GM21360 (cell line): ENCODE measurements around the gene CYP26B1.

Experiments used
- ATAC-seq: cut with Tn5 transposase; IDR thresholded peaks from one replicate; pipeline ENCODE4 v1.9.1; 2021; ENCODE audit warnings: mild to moderate bottlenecking, moderate library complexity; ENCODE audit not compliant: unreplicated experiment

Gene CYP26B1

DNA sequence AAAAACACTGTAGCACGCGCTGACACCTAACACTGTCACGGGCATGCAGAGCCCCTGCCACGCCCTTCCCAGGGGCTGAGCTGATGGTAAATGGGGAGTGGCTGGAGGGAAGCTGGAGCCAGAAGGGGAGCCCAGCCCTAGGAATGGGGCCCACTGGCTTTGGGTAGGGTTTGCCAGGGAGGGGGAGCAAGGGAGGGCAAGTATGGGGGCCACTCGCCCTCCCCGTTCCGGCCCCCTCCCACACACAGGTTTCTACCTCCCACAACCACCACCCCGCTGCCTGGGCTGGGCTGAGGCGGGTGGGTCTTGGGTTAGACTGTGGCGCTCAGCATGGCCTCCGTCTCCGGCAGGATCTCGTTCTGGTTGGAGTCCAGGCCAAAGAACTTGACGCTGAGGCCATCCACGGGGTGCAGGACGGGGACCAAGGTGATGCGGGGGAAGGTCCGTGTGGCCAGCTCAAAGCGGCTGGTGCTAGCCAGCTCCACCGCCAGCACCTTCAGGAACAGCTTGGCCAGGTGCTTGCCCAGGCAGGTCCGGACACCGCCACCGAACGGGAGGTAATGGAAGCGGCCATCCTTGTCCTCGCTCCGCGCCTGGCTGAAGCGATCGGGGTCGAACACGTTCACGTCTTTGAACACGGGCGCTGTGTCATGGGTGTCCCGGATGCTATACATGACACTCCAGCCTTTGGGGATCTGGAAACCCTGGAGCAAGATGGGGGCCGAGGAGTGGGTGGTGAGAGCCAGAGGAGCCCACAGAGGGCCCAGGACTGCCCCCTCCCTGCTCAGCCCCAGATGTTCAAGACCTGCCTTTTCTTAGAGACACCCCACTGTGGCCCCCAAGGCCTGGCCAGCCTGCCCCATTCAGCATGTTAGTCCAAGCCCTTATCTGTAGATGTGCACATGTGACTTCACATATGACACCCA is 15.5 kb downstream of the CYP26B1 start:
- no peak for ATAC-seq

DNA sequence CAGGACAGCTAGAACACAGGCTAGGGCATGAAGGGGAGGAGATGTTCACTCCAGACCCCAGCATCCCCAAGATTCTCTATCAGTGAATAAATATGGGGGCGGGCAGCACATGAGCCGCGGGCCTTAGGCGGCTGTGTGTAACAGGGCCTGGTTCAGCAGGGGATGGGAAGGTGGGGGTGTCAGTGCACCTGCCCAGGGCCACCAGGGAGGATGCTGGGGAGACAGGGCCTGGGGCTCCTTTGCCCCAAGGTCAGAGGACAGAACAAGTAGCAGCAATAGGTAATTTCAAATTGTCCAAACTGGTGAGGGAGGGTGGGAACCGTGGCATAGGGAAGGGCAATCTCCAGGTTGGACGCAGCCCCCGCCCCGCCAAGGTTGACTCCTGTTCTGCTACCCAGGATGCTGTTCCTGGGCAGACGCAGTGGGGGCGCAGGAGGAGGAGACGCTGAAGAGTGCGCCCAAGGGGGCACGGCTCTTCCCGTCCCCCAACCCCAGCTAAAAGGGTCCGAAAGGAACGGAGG is 16.2 kb downstream of the CYP26B1 start:
- ATAC-seq: no peak

DNA sequence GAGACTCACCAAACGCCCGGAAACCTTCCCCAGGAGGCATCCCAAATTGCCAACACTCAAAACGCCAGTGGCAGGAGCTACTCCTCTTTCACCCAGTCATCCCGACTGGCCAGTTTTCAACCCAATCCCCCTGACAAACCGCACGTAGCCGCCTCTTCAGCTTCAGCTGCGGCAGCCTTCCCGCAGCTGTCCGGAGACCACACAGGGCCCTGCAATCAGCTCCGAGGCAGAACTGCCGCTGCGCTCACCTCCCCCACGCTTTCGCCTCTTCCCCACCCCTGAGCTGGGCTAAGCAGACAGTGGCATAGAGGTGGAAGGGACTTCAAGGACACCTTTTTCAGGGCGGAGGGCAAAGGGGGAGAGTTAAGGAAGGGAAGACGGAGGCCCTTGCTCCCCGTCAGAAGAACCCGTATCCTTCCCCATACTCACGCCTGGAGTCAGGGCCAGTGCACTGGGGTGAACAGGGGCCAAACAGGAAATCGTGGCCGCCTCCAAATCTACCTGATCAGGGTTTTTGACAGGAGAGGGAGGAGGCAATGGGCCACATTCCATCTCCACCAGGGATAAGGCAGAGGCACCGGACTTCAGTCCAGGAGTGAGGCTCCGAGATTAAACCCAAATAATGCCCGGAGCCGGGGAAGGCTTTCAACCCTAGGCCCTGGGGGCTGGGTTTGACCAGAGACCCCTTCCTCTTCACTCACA is 16.9 kb downstream of the CYP26B1 start:
- no peak for ATAC-seq

DNA sequence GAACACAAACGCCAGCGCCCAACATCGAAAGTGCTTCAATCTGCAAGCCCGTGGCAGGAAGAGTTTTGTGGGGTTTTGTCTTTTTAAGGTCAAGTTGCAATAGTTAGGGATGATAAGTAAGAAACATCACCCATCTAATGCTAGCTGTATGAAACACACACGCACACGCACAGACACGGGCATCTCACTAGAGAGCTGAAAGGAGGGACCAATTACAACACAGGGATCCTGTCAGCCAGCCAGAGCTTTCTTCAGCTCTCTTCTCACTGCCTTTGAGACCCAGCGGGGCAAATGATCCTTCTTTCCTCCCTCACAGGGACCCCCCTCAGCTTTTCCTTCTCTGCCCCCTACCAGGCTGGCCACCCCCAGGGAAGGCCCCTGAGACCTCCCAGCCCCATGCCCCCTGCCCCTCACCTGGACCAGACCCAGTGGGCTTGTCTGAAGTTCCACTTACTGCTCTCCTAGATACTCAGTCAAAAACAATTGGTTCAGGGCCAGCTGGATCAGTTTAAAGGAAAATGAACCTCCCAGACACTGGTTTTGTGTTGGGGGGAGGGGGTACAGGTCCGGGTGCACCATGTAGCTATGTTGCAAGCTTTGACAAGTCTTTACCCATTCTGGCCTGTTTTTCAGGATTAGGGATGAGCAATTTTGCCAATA is 17.9 kb downstream of the CYP26B1 start:
- ATAC-seq: no peak

DNA sequence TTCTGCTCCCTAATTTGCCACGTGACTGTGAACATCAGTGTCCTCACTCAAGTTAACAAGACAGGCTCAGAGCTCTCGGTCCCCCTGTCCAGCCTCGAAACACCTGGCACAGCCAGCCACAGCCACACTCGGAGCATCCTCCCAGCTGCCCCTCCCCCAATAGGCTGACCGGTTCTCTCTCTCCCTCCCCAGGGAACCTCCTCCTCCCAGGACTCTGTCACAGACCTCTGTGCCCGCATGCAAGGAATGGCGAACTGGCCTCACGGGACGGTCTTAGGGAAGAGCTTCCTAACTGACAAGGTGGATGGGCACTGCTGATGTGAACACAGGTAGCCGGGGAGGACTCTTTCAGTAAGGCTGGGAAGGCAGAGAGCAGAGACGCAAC is 18.8 kb downstream of the CYP26B1 start:
- ATAC-seq: no peak

DNA sequence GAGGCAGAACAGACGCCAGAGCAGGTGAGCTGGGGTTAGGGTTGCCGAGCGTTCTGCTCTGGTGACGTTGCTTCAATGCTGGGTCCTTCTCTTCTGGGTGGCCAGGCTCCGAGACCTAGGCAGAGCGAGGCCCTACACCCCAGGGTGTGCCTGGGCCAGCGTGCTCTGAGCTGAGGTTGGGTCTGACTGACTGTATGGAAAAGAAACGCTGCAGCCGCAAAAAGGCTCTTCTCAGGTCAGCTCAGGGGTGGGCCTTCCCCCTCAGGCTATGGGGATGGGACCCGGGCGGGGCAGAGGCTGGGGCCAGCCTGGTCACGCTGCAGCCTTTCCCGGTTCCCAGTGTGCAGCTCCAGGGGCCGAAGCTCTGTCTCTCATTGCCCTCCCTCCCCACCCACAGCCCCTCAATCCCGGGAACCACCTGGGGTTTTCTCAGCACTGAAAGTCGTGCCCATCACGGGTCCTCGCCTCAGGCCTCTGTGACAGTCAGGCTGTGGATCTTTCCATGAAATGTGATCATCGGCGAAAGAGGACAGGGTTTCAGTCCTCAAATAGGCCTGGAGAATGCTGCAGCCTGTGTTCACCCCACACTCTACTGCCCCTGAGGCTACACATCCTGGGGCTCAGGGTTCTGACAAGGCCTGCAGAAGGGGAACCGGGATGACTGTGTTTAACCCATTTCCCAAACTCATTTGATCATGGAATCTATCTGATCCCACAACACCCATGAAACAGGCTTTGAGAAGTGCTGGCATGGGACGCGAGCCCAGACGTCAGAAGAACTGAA is 19.4 kb downstream of the CYP26B1 start:
- no peak for ATAC-seq

DNA sequence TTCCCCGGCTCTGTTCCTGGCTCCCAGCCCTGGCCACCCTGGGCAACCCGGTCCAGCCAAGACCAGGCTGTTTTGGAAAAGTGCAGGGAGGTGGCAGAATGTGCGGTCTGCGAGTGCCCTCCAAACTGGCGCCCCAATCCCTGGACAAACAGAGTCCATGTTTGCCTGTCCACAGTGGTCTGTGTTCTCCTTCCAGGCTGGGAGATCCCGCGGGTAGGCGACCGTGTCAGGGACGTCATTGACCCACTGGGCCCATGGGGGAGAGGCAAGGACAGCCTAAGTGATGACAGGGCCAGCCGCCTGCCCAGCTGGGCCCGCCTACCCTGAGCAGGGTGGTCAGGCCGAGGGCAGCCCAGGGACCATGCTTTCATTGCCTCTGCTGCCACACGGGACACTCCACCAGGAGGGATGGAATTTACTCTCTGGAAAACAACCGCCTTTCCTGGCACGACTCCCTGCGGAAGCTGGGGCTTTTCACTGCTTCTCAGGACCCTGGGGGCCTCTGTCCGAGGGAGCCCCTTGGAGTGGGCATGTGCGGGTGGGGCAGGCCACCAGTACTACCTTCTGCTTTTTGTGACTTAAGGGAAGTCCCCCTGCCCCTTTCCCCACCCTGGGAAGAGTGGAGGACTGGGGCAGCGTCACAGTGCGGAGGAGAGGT is 20.1 kb downstream of the CYP26B1 start:
- no peak for ATAC-seq

DNA sequence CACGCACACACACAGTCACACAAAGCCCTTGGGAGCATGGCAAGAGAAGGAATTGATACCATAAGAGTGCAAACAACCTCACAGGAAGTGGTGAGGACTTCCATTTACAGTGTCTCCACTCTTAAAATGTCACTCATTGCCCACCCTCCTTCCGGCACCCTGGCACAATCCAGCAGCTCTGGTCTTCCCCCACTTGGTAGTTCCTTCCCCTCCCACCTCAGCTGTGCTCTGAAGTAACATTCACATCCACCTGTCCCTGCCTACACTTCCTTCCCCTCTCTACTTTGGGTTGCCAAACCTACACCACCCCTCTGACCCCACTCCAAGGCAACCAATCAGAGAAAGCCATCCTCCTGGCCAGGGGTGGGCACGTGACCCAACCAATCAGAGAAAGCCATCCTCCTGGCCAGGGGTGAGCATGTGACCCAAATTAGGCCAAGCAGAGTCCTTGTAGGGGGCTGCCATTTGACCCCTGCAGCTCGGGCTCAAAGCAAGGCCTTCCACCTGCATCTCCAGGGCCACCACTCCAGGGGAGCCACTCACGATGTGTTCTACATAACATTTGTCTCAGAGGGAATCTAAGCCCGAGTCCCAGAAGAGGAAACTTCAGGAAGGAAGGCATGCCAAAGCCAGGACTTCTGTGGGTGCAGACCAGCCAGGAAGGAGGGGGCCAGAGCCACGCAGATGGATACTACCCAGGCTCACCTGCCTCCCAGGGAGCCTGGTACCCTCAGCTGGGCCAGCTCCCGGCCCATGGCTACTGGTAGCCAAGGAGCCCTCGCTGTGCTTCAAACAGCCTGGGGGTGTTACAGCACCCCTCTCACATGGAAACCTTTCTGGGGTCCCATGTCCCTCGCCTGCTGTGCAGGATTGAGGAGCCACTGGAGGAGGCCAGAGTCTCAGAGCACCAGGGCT is 21.2 kb downstream of the CYP26B1 start:
- ATAC-seq: no peak

DNA sequence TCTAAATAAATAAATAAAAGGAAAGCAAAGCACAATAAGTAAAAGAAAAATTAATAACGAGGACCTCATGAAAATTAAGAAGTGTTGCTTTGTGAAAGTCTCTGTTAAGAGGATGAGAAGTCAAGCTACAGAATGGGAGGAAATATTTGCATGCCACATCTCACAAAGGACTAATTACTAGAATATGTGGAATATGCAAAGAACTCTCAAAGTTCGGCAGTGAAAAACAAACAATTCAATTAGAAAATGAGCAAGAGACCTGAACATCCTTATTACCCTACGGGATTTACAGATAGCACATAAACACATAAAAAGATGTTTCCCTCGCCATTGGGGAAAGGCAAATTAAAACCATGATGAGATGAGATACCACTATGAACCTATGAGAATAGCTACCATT is 23.3 kb downstream of the CYP26B1 start:
- no peak for ATAC-seq

DNA sequence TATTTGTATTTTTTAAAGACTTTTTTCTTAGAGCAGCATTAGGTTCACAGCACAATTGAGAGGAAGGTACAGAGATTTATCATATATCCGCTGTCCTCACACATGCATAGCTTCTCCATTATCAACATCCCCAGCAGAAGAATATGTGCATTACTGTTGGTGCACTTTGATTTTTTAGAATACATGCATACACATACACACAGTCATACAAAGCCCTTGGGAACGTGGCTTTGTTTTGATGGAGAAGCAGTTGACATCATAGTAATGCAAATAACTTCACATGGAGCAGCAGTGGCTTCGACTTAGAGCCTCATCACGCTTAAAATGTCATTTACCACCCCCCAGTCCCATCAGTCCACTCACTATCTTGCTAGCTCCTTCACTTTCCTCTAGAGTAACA is 26.5 kb downstream of the CYP26B1 start:
- no peak for ATAC-seq

DNA sequence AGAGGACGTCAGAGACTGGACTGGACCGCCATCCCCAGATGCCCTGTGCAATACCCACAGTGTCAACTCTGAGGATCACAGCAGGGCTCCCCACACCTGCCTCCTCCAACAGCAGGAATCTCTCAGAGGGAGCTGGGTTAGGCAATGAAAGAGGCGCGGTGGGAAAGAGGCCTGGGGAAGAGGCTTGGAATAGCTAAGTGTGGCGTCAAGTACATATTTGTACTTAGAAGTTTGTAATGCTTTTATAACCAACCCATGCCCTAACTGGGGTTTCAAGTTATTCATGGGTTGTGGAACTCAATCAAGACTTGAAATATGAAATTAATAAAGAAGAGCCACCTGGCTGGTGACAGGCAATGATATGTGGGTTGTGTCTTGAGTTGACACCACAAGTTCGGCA is 28.7 kb downstream of the CYP26B1 start:
- ATAC-seq: no peak

DNA sequence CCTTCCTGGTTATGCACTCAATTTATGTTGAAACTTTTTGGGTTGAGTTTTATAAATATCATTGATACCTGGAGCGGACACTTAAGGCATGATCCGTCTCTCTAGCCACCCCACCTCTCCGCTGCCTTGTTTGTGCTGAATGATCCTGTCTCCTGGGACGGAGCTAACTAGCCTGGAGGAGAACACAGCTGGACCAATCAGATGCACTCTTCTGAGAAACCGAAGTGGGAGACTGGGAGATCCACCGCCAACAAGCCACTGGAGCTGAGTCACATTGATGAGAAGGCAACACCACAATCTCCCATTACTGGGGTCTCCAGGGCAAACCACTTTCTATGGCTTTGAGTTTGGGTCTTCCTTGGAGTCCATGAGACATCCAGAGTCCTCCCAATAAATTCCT is 29.3 kb downstream of the CYP26B1 start:
- ATAC-seq: no peak

DNA sequence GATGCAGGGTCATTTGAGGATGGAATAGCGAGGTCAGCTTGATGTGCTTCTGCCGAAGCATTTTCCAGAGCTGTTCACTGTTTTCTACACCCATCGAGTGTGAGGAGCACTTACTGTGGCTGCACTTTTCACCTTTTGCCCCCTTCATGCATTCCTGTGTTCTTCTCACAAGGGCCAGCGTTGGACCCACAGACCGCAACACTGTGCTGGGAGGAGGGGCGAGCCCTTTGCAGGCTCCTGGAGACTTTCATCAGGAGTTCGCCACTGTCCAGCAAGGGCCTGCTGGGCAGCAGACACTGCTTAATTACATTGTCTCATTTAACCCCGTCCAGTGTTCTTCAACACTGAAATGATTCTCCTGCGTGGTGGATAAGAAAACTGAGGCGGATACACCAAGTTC is 29.9 kb downstream of the CYP26B1 start:
- no peak for ATAC-seq

DNA sequence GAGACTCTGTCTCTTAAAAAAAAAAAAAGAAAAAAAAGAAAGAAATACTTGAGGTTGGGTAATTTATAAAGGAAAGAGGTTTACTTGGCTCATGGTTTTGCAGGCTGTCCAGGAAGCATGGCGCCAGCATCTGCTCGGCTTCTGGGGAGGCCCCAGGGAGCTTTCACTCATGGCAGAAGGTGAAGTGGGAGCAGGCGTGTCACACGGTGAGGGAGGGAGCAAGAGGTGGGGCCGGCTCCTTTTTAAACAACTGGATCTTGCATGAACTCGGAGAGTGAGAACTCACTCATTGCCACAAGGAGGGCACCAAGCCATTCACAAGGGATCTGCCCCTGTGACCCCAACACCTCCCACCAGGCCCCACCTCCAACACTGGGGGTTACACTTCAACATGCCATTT is 30.6 kb downstream of the CYP26B1 start:
- ATAC-seq: no peak

DNA sequence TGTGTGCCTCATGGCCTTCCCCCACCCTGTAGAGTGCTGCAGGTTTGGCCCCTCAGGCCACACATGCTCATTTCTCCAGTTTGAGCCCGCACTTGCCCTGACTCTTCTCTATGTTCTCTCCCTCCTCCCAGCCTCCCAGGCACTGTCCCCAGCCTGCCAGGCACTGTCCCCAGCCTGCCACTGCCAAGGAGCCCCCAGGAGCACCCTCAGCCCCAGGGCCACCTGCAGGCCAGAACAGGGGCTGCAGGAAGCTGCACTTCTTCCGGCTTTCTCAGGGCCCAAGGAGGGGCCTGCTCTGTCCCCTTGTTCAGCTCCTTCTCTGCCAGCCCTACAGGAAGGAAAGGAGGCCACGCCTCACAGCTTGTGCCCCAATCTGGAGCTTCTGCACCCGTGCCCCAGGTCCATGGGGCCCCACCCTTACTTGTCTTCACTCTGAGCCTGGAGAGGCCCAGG is 31.6 kb downstream of the CYP26B1 start:
- ATAC-seq: no peak

DNA sequence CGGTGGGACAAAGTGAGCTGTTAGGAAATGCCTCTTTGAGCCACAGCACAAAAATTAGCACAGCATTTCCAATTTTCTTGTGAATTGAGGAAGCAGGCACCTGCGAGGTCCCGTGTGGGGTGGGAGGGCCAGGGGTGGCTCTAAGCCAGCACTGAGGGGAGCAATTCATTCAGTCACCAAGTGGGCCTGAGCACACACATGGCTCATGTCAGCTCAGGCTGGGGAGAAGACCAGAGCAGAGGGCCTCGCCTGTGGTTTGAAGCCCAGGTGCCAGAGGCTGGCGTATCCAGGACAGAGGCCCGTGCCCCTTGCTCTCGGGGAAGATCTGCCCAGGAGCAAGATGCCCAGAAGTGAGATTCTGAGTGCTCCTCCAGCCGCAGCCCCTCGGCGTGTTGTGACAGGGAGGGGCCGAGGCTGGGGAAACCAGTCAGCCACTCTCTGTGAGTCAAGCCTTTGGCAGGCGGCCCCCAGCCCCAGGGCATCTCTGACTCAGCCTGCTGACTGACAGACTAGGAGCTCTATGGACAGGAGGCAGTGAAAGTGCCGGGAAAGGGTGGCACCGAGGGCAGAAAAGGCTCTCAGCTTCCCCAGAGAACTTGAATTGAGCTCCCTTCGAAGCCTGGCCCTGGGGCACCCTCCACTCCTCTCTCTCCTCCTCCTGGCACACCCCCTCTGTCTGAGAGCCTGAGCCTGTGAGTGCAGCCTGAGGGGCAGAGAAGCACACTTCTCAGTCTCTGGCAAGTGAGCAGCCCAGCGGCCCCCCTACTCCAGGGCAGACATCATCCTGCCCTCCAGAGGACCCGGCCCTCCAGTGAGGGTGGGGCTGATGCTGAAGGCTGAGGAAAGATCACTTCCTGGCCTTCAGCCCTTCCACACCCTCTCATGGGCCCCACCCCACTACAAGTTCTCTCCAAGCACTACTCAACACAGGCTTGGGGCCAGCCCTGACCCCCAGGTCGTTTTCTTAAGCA is 32.3 kb downstream of the CYP26B1 start:
- no peak for ATAC-seq

DNA sequence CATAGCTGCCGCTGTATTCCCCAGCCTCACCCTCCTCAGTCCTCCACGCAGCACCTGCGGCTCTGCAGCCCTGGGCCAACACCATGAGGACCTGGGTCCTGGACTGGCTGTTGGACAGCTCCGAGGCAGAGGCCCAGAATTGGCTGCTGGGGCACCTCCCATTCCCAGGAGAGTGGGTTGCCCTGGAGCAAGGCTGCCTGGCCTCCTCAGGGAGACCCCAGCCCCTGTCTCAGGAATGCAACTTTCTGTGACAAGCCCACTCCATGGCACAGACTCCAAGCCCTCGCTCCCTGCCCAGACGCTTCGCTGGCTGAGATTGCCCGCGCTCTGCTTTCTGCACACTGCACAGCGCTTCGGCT is 33.0 kb downstream of the CYP26B1 start:
- no peak for ATAC-seq
